Gastroesophageal sphincter (tissue), 4 donors: ENCODE results near the gene UHRF1. TPM values are rescaled to one million over a fixed set of nuclear protein-coding genes. Genes with fewer than 3 reads are reported as not detected.

Experiments used
- ATAC-seq: fragments of 150-250 bp; one replicate; pipeline ENCODE4 v1.9.1; 2016; ENCODE audit warnings: mild to moderate bottlenecking, moderate library complexity
- H3K27ac ChIP-seq, 4 donors: fragments of 200-600 bp; sonication (generic) in 3 of 4; 1 replicate in 3 of 4; 2 replicates in 1 of 4; pipeline ENCODE4 v1.5.1; 2016 to 2019
- H3K27me3 ChIP-seq: fragments of 200-600 bp; sonication (generic); one replicate; pipeline ENCODE4 v1.5.1; 2019
- H3K36me3 ChIP-seq, 2 donors: fragments of 200-600 bp; sonication (generic); one replicate each; pipeline ENCODE4 v1.5.1; 2019; ENCODE audit warnings: control low read depth in 1 of 2
- H3K4me1 ChIP-seq, 3 donors: fragments of 200-600 bp; sonication (generic); 1 replicate in 2 of 3; 2 replicates in 1 of 3; pipeline ENCODE4 v1.5.1; 2016 to 2019; ENCODE audit warnings: control low read depth in 2 of 3
- H3K4me3 ChIP-seq, 2 donors: fragments of 200-600 bp; sonication (generic); one replicate each; pipeline ENCODE4 v1.5.1; 2019; ENCODE audit warnings: mild to moderate bottlenecking in 1 of 2, moderate library complexity in 1 of 2
- H3K9me3 ChIP-seq, 3 donors: fragments of 200-600 bp; sonication (generic); one replicate each; pipeline ENCODE4 v1.5.1; 2017 to 2019; ENCODE audit warnings: control low read depth in 2 of 3
- CTCF ChIP-seq, 4 experiments: fragments of 200-600 bp in 2 of 4; fragments of 450-650 bp in 2 of 4; sonication (generic) in 1 of 4; IDR thresholded peaks; one replicate each; pipeline ENCODE4 v1.5.1; 2017 to 2019; ENCODE audit warnings: antibody characterized with exemption in 4 of 4, mild to moderate bottlenecking in 2 of 4, moderate library complexity in 2 of 4
- EP300 ChIP-seq: sonication (generic); formaldehyde crosslinking; IDR thresholded peaks from one replicate; pipeline ENCODE4 v1.6.1; 2017; ENCODE audit warnings: antibody characterized with exemption, mild to moderate bottlenecking
- POLR2A ChIP-seq, 2 donors: fragments of 450-650 bp; IDR thresholded peaks; one replicate each; pipeline ENCODE4 v1.6.1; 2017; ENCODE audit warnings: antibody characterized with exemption in 2 of 2, mild to moderate bottlenecking in 2 of 2, moderate library complexity in 1 of 2
- POLR2AphosphoS5 ChIP-seq: sonication (generic); formaldehyde crosslinking; IDR thresholded peaks from one replicate; pipeline ENCODE4 v1.6.1; 2017; ENCODE audit warnings: antibody characterized with exemption
- WGBS, 2 donors: methylation state at CpG; one replicate each; pipeline ENCODE4 v1.1.5; 2018; ENCODE audit warnings: low coverage in 1 of 2; 5-methylcytosine and 5-hydroxymethylcytosine counted together
- total RNA-seq, 4 donors: library from RNA; depleted of rRNA; stranded (reverse); fragments of >200 nt; gene quantifications; one replicate each; pipeline ENCODE4 v1.1.0, GENCODE V29; 2016

UHRF1 gene
- total RNA-seq, result 1 to 10 TPM in 1 of 4 donors, under 1 TPM in 3; 0.58 to 1.4 (median 0.73) TPM

- no peak for TF ChIP-seq POLR2A (IDR thresholded peaks at IDR 0.05)
- TF ChIP-seq CTCF (IDR thresholded peaks at IDR 0.05), result no peak
- no peak for TF ChIP-seq EP300
- TF ChIP-seq POLR2AphosphoS5, result no peak
- Histone ChIP-seq H3K9me3 (no peaks in the 10 kb centered on the region), H3K4me1 (peaks cover 0 to 32% (median 25%) of the 10 kb centered on the region in 3 donors), H3K27ac (peak within 1 kb of the TSS in 1 of 4 donors; percentile 42), H3K4me3 (peak within 1 kb of the TSS; percentile 48 to 75), H3K36me3 (no peaks in the 10 kb centered on the region), H3K27me3 (peaks cover 36% of the 10 kb centered on the region)
- 0% methylated on average over 1 of the region's 89 CpGs; no CpG with 5 or more reads in 1 of the 2 donors for WGBS, 2 donors
- ATAC-seq, result peak; percentile 40
These were observed at the start of gene UHRF1 for GRCh38 chr19:4909156-4909896. TSS of gene UHRF1 (plus strand) at chr19:4909501. CDS start at chr19:4910886, 1,385 bp downstream.

GRCh38 chr19:4859697-4860096 lies 49.6 kb upstream of the UHRF1 start:
- H3K4me3 ChIP-seq, result no peak overlapping the region
- ATAC-seq, result no peak
- H3K9me3 ChIP-seq, result no peaks in the 10 kb centered on the region
- no peaks in the 10 kb centered on the region for H3K4me1 ChIP-seq
- no peaks in the 10 kb centered on the region for H3K27me3 ChIP-seq
- H3K27ac ChIP-seq, result no peak overlapping the region
- 91% methylated on average over 1 of the region's 11 CpGs; no CpG with 5 or more reads in 1 of the 2 donors for WGBS, 2 donors
- H3K36me3 ChIP-seq, result peaks cover 0 to 79% of the 10 kb centered on the region in 2 donors
- TF ChIP-seq EP300 (no peak), CTCF (IDR thresholded peaks at IDR 0.05) (no peak), POLR2A (IDR thresholded peaks at IDR 0.05) (no peak), POLR2AphosphoS5 (no peak)

GRCh38 chr19:4861147-4861546 lies 48.2 kb upstream of the UHRF1 start:
- peaks cover 0 to 2% (median 1%) of the 10 kb centered on the region in 3 donors for H3K4me1 ChIP-seq
- H3K36me3 ChIP-seq, result peaks cover 0 to 65% of the 10 kb centered on the region in 2 donors
- ATAC-seq, result no peak
- H3K9me3 ChIP-seq, result no peaks in the 10 kb centered on the region
- WGBS, 2 donors, result 90% methylated on average over 2 of the region's 10 CpGs; no CpG with 5 or more reads in 1 of the 2 donors
- H3K27me3 ChIP-seq, result no peaks in the 10 kb centered on the region
- H3K4me3 ChIP-seq, result no peak overlapping the region
- TF ChIP-seq EP300 (no peak), CTCF (IDR thresholded peaks at IDR 0.05) (no peak), POLR2A (IDR thresholded peaks at IDR 0.05) (no peak)
- H3K27ac ChIP-seq, result no peak overlapping the region

GRCh38 chr19:4866595-4867424 lies 42.5 kb upstream of the UHRF1 start:
- WGBS, 2 donors, result 0% methylated on average over 3 to 5 of the region's 22 CpGs
- Histone ChIP-seq H3K9me3 (no peaks in the 10 kb centered on the region), H3K27me3 (no peaks in the 10 kb centered on the region), H3K4me1 (peaks cover 0 to 22% (median 7%) of the 10 kb centered on the region in 3 donors), H3K27ac (peak overlapping the region; percentile 12 to 88 (median 85)), H3K4me3 (peak overlapping the region; percentile 55 to 86), H3K36me3 (peaks cover 0 to 9% of the 10 kb centered on the region in 2 donors)
- peak; percentile 9 for ATAC-seq
- no peak for TF ChIP-seq POLR2A (IDR thresholded peaks at IDR 0.05)
- no peak for TF ChIP-seq POLR2AphosphoS5
- TF ChIP-seq EP300, result no peak
- TF ChIP-seq CTCF (IDR thresholded peaks at IDR 0.05), result no peak
